Retinal pigment epithelial cell (primary cell): Measurements from ENCODE around the gene ZNF132.

ENCODE experiments used
- DNase-seq: peaks from one replicate; pipeline ENCODE4 v3.0.0-alpha.2; 2010; ENCODE audit warnings: low read depth
- H3K4me3 ChIP-seq: 2 replicates; pipeline ENCODE4 v1.5.1; 2011; ENCODE audit warnings: mild to moderate bottlenecking, low read length, control low read depth, moderate library complexity
- TF ChIP-seq, protein P1 (sequence below): conservative IDR thresholded peaks from 2 replicates; pipeline ENCODE4 v1.5.1; 2011; ENCODE audit warnings: low read depth, low read length, control low read depth, inconsistent platforms

The ZNF132 gene

DNA sequence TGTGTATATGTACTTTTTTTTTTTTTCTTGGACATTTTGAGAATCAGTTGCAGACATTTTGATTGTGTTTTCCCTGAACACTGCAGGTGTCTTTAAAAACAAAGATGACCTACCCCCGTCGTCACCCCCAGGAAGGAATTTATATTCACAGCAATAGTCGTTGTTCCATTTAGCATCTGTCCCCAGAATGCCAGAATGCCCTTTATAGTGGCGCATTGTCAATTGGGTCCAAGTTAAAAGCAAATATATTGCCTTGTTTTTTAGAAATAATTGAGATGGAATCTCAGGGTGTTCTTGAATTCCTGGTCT, 46.3 kb downstream of the ZNF132 start:
- TF ChIP-seq, protein P1, sequence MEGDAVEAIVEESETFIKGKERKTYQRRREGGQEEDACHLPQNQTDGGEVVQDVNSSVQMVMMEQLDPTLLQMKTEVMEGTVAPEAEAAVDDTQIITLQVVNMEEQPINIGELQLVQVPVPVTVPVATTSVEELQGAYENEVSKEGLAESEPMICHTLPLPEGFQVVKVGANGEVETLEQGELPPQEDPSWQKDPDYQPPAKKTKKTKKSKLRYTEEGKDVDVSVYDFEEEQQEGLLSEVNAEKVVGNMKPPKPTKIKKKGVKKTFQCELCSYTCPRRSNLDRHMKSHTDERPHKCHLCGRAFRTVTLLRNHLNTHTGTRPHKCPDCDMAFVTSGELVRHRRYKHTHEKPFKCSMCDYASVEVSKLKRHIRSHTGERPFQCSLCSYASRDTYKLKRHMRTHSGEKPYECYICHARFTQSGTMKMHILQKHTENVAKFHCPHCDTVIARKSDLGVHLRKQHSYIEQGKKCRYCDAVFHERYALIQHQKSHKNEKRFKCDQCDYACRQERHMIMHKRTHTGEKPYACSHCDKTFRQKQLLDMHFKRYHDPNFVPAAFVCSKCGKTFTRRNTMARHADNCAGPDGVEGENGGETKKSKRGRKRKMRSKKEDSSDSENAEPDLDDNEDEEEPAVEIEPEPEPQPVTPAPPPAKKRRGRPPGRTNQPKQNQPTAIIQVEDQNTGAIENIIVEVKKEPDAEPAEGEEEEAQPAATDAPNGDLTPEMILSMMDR = no peak
- H3K4me3 ChIP-seq = no peak overlapping the region
- no peak for DNase-seq

DNA sequence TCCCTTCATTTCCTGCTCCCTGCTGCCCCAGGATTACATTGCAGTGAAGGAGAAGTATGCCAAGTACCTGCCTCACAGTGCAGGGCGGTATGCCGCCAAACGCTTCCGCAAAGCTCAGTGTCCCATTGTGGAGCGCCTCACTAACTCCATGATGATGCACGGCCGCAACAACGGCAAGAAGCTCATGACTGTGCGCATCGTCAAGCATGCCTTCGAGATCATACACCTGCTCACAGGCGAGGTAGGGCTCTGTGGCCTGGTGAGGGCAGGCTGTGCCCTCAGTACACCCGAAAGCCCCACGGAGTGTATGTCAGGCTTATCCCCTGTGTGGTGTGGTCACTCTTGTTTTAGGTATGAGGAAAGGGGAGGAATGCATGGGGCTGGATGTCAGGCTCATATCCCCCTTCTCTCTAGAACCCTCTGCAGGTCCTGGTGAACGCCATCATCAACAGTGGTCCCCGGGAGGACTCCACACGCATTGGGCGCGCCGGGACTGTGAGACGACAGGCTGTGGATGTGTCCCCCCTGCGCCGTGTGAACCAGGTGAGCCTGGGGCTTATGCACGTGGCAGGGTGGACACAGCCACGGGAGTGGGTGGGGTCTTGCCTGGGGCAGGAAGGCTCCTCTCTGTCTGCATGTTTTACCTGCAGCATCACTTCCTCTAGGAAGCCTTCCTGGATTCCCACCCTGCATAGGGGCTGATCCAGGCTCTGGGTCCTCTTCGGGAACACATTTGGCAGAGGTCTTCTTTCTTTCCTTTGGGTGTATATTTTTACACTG, 46.8 kb downstream of the ZNF132 start:
- TF ChIP-seq, protein P1 = no peak
- DNase-seq = no peak
- H3K4me3 ChIP-seq = no peak overlapping the region

DNA sequence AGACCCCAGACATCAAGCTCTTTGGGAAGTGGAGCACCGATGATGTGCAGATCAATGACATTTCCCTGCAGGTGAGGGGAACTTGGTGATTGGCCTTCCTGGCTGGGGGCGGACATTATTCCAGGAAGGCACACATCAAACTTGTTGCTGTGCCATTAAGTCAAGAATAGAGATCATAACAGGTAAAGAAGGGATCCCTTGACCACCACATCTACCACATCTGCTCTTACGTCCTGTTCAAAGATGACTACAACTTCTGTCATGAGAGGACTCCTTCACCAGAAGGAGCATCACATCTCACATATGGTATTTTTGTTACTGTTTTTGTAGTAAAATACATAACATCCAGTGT, 51.8 kb downstream of the ZNF132 start:
- TF ChIP-seq, protein P1 = peak; percentile 1
- no peak for DNase-seq
- H3K4me3 ChIP-seq = peak overlapping the region; percentile 66

DNA sequence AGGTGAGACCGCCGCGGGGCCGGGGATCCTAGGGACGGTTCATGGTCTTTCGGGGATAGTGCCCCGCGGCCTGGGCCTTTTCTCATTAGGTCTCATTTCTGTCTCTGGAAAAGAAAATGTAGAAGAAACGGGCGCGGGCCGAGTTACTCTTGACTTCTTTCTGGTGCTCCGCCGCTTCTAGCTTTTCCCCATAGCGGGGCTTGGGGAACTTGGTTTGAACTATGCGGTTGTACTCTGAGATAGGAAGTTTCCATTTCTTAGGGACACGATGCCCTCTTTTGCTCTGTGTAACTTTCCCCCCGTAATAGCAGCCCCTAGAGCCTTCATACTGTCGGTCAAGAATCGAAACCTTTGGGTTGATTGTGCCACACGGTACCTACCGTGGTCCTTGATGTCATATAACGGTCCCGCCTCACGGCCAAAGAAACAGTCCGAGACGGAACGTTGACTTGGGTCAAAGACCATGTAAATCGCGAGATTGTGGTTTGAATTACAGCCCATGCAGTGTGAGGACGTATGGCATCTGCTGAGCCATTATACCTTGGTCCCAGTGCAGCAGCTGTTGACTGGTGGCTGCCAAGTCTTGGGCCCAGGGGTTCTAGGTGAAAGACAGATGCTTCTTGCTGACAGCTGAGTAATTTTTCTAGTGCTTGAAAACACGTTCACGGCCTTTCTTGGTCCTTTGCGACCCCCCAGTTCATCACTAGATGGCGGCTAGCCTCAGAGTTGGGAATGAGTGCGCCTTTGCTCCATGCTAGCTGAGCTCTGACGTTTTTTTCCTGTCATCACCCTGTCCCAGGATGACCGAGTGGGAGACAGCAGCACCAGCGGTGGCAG, 52.4 kb downstream of the ZNF132 start:
- peak overlapping the region; percentile 66 for H3K4me3 ChIP-seq
- DNase-seq = no peak
- TF ChIP-seq, protein P1 = peak; percentile 15

DNA sequence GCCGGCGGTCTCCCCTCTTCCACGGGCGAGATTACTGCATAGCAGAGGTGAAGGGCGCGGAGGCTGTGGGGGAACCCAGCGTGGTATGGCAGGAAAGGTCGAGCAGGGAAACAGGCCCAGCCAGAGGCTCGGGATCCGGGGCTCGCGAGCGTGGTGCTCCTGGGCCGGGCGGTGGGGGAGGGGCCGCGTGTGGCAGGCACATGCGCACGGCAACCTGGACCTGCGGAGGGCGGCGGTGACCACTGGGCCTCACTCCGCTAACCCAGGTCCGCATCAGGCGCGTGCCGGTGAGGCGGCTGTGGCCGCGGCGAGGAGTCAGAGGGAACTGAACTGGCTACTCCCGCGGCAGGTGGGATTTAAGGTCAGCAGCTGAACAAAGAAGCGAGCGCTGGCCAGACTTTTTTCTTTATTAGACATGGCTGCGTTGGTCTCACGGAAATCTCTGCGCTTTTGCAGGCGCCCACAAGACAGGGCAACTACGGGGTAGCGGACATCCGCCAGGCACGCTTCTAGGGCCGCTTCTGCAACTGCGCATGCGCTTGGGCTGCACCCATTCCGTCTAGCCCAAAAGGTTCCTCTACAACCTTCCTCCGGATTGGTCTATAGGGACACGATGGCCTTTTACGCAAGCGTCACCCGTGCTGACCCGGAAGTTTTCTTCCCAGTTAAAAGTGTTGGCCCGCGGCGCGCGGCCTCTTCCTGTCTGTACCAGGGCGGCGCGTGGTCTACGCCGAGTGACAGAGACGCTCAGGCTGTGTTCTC, 53.2 kb downstream of the ZNF132 start, which contains the start of gene RPS5:
RPS5 (plus strand) TSS at position 694 of the 762 bp plus-strand sequence. CDS start 869 bp downstream, outside the sequence.
- peak; percentile 97 for DNase-seq
- H3K4me3 ChIP-seq = peak within 1 kb of the TSS; percentile 66

DNA sequence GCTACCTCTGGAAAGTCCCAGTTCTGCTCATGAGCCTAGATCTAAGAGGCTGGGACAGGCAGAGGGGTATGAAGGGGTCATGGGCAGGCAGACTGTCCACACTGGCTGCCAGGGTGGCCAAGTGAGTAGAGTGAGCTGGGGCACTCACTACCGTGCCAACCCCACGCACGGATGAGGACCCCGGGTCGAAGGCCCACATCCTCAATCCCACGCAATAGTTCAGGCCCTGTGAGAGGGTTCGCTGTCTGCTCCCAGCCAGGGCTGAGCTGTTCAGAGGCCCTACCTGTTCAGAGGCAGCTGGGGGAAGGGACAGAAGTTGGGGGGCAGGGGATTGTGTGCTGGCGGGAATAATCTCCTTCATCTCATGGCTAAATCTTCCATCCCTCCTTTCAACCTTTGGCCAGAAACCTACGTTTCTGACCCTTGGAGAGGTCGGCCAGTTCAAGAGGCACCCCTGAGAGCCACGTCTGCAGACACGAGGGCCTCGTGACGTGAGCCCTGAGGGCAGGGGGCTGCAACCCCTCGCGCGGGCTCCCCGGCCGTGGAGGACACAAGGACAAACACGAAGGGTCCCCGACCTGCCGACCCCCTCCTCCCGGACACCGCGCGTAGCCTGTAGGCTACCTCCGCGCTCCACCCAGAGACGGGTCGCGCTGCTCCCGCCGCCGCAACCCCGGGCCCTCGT, 53.9 kb downstream of the ZNF132 start:
- DNase-seq = no peak
- H3K4me3 ChIP-seq = peak overlapping the region; percentile 66
- TF ChIP-seq, protein P1 = no peak

More for the DNA sequence above, 53.2 kb downstream of the ZNF132 start, which contains the start of gene RPS5:
- TF ChIP-seq, protein P1 = no peak
